Right renal pelvis (tissue), 4 donors: ENCODE results near the gene RASSF7. TPM values are rescaled to one million over a fixed set of nuclear protein-coding genes. Genes with fewer than 3 reads are reported as not detected.
"Not testable (repeated sequence)": the region's sequence is repeated elsewhere in the genome, so short reads cannot be mapped to it uniquely, and the experiment has no call there.

ENCODE experiments used
- DNase-seq, 4 donors: peaks; one replicate each; pipeline ENCODE4 v3.0.0-alpha.2; 2013; ENCODE audit warnings: low read depth in 4 of 4, low spot score in 3 of 4, missing footprints in 1 of 4
- polyA plus RNA-seq, 4 donors: library from polyadenylated mRNA; unstranded; fragments of 120-200 nt; gene quantifications; one replicate each; pipeline ENCODE4 v1.2.1, GENCODE V29; 2013; ENCODE audit not compliant: insufficient read length in 4 of 4

Gene RASSF7
- polyA plus RNA-seq, 4 donors: 42.7 to 68.7 (median 45.2) TPM

DNA sequence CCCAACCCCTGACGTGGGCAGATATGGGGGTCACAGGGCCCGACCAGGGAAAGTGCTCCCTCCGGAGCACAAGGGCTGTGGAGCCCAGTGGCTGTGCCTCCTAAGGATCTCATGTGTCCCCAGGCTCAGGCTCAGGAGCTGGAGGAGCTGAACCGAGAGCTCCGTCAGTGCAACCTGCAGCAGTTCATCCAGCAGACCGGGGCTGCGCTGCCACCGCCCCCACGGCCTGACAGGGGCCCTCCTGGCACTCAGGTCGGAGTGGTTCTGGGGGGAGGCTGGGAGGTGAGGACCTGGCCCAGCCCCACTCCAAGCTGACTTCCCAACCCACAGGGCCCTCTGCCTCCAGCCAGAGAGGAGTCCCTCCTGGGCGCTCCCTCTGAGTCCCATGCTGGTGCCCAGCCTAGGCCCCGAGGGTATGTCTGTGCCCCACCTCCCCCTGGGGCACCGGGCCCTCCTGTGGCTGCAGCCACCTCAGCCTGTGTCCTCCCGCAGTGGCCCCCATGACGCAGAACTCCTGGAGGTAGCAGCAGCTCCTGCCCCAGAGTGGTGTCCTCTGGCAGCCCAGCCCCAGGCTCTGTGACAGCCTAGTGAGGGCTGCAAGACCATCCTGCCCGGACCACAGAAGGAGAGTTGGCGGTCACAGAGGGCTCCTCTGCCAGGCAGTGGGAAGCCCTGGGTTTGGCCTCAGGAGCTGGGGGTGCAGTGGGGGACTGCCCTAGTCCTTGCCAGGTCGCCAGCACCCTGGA is 2.5 kb downstream of the RASSF7 start:
- DNase-seq: no peak

DNA sequence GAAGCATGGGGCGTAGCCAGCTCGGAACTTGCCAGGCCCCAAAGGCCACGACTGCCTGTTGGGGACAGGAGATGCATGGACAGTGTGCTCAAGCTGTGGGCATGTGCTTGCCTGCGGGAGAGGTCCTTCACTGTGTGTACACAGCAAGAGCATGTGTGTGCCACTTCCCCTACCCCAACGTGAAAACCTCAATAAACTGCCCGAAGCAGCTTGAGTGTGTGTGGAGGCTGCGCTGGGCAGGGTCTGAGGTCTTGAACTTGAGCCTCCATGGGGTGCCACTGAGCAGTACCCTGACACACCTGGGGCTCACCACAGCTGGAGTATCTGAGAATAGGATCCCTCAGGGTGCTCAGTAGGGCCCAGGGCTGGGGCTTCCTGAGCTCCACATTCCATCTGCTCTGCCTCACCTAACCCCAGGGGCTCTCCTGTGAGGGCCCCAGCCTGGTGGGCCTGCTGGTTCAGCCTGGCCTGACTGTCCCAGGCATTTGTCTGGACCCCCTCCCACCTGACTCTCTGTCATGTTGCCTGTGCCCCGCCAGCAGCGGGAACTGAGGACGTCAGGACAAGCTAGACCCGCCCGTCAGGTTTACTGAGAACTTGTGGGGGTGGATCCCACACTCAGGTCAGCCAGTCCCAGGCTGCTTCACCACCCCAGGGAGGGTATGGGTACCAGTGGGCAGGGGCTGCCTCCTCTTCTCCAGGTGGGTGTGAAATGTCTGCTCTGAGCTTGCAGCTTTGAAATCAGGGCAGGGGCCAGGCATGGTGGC is 3.2 kb downstream of the RASSF7 start:
- DNase-seq: no peak

DNA sequence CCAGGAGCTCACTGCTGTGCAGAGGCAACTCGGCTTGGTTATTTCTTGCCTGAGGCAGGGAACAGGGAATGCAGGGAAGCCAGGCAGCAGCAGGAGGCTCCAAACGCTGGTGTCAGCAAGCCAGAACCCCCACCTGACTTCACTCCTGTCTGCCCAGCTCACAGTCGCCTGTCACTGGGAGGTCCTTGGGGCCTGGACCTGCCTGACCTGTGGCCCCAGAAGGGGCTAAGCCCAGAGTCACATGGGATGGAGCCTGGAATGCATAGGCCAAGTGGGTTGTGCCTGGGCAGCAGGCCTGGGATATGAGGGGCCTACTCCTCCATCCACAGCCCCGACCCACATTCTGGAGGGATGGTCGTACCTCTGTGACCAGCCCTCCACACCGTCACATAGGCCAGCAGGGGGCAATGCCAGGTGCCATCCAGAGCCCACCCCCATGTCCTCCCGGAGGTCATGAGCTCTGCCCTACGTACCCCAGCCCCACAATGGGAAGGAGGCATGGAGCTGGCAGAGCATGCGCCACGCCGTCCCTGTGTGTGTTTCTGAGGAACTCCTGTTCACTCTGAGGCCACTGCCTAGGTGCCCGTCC is 5.2 kb downstream of the RASSF7 start:
- DNase-seq: no peak

DNA sequence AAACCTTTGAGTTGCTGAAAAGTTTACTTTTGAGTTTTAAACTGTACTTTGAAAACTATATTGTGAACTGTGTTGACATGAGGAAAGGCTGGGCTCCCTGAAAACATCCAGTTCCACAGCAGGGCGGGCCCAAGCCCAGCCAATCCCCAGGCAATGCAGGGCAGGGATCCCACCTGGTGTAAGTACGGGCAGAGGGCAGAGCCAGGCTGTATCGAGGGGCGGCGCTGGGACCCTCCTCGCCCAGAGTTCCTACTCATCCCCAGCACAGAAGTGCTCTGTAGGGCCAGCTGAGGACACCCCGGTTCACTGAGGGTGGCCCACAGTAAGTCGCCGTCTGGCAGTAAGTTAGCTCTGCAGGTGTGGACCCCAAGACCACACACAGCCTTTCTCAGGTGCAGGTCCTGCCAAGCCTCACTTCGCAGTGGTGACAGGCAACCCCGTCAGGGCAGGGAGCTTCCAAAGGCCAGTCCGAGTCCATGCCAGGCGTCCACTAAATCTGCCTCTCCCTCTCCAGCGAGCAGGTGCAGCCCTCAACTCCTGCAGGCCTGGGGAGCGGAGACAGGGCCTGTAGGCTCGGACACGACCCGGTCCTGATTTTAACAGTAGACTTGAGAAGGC is 6.3 kb downstream of the RASSF7 start:
- no peak for DNase-seq

DNA sequence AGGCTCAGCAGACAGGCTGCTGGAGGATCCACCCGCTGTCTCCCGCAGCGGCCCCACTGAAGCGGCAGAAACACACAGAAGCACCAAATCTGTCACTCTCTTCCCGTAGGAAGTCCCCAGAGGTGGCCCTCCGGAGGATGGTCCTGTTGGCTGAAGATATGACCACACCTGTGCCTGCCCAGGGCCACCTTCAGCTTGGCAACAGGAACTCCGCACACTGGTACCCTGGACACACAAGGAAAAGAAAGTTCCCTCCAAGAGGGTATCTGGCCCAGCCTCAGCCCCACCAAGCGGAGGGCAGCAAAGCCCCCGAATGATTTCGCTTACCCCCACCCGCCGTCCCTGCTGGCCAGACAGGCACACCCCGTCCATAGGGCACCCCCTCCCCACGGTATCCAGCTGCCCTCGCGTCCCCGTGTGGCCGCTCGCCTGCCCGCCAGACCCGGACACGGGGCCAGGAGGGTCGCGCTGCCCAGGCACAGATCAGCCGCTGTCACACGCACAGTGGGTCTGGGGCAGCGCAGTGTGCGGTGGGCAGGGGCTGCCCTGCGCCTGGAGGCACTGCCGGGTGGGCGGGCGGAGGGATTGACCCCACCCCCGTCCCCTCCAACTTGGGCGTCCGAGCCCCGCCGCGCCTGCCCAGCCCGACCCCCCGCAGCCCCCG is 7.0 kb downstream of the RASSF7 start:
- DNase-seq: no peak

DNA sequence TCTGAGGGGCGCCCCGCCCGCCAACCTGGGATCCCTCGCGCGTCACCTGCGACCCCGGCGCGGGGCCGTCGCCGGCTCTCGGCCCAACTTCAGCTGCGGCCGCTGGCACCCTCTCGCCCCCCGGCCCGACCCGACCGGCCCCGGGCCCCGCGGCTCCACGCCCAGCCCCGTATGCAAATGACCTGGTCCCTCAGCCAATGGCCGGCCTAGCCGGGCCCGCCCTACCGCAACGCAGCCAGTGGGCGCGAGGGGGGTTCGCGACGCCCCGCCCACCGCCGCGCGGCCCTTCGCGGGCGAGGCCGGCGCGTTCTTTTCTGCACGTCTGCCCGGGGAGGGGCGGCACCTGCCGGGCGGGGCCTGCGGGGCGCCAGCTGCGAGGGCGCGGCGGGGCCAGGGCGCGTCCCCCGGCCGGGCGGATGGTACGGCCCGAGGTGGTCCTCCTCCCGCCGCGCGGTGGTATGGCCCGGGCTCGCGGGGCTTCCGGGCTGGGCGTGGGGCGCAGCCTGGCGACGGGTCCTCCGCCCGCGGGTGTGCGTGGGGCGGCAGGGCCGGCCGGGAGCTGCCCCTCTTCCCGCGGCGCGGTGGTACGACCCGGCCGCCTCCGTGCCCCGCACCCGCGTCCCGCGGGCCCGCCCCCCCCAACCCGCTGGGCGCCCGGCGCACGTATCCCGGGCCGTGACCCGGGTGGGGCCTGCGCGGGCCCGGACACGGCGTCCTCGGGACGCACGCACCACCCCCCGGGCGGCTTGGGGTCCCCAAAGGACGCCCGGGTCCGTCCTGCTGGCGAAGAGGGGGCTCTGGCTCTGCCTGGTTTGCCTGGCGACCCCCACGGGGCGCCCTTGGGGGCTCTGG is 7.8 kb downstream of the RASSF7 start:
- peak; percentile 75 to 87 (median 76) for DNase-seq

DNA sequence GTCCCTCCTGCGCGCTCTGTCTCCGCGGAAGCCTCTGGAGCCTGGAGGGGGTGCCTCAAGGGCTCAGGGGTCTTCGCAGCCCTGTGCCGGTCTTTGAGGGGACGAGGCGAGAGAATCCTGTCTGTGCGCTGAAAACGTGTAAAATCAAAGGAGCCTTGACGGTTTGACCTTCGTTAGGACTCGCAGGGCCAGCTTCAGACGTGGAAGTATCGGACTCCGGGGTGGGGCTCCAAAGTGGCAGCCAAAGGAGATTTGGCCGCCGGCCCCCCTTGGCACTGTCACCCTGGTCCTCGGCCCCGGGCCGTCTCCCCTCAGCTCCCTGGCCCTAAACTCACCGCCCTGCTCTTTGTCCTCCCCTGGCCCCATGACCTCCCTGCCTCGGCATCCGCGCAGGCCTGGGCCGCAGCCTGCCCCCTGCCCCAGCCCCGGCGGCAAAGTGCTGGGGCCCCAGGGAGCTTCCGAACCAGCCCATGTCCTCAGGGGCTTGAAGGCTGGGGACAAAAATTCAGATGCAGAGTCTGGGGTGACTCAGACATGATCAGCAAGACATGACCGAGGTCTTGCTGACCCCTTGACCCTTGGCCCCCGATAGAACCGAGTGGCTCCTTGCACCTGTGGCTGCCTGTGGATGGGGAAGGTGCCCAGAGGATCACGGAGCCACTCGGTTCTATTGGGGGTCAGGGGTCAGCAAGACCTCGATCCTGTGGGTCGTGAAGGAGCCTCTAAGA is 8.6 kb downstream of the RASSF7 start:
- no peak for DNase-seq

DNA sequence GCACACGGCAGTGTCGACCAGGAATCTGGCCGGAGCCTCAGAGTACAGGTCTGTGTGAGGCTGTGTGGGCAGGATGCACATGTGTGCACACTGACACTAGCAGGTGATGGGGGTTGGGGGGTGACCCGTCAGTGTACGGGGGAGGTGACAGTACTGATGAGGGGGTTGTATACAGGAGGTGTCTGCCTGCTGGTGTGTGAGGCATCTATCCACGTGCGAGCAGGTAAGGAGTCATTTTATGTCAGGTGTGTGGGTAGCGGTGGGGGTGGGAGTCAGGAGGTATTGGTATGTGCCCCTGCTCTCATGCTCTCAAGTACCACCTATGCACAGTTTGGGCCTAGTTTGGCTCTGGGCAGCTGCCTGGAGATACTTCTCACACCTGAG is 11.0 kb downstream of the RASSF7 start:
- DNase-seq: no peak

DNA sequence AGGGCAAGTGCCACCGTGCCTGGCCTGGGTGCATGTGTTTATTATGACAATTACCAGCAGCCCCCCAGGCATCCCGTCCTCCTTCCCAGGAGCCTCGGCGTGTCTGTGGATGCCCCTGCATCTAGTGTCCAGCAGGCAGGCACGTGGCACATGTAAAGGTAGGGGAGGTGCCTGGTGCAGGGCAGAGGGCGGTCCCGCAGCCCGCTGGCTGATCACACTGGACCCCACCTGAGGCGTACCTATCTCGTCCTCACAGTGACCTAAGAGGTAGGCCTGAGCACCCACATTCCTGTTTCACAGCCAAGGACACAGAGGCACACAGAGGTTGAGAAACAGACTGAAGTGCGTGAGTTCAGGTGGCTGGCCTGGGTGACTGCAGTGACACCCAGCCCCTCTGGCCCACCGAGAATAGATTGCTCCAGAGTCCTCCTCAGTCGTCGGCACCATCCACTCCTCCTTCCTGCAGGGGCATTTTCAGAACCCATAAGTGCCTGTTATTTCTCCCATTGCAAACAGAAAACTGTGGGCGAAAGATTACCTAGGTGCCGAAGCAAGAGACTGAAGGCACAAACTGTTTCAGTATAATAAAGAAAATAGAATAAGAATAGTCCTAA is 12.5 kb downstream of the RASSF7 start:
- no peak for DNase-seq

DNA sequence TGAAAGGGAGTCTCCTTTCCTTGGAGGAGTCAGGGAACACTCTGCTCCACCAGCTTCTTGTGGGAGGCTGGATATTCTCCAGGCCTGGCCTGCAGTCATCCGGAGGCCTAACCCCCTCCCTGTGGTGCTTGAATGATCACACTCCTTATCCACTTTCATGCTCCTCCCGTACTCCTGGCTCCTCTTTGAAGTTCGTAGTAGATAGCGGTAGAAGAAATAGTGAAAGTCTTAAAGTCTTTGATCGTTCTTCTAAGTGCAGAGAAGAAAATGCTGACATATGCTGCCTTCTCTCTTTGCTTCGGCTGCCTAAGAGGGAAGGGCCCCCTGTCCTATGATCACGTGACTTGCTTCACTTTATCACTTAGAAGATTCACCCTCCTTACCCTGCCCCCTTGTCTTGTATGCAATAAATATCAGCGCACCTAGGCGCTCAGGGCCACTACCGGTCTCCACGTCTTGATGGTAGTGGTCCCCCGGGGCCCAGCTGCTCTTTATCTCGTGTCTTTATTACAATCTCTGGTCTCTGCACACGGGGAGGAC is 13.3 kb downstream of the RASSF7 start:
- DNase-seq: not testable (repeated sequence)

DNA sequence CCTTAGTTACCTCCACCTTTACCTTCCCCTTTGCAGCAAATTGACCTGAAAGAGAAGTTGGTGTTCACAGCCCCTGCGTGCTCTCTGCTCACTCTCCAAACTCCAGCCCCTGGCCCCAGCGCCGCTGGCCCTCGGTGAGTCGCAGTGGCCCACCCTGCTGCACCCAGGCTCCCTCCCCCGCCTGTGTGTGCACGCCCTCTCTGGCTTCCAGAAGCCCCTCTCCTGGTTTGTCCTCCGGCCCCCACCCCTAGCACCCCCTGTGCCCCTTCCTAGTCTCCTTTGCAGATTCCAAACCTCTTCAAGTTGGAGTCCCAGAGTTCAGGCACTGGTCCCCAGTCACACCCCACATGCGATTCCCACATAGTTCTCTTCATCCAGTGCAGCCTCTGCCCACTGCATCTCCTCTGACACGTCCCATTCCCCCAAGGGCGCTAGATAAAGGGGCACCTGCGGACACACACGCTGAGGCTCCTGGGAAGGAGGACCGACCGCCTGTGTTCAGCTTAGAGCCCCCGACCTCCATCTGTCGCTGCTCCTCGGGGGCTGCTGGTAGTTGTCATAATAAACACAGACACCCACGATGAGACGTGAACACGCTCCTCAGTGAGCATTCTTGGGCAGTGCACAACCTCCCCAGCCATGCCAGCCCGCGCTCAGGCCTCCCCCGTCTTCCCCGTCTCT is 14.0 kb downstream of the RASSF7 start:
- DNase-seq: no peak

DNA sequence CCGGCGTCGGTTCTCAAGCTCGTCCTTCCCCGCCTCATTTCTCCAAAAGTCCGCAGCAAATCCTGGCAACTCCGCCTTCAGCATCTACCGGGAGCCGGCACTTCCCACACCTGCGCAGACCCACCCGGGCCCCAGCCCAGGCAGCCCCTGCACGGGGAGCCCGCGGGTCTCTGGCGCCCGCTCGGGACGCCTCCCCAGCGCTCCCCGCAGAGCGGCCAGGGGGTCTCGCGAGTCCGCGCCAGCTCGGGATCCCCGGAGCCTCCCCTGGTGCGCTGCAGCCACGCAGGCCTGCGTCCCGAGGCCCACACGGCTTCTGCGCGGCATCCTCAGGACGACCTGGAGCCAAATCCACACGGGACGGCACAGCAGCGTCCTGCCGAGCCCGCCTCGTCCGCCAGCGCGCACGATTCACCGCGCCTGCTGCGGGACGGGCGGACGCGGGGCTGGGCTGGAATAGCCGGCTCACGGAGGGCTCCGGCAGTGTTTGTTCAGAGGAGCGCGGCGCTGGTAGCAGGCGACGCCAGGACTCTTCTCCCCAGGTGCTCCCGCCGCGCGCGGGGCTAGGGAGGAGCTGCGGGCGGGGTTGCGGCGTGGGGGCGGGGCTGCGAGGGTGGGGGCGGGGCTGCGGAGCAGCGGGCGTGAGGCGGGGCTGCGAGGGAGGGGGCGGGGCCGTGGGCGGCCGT is 14.7 kb downstream of the RASSF7 start:
- peak in 2 of 4 donors; percentile 49 to 65 for DNase-seq

DNA sequence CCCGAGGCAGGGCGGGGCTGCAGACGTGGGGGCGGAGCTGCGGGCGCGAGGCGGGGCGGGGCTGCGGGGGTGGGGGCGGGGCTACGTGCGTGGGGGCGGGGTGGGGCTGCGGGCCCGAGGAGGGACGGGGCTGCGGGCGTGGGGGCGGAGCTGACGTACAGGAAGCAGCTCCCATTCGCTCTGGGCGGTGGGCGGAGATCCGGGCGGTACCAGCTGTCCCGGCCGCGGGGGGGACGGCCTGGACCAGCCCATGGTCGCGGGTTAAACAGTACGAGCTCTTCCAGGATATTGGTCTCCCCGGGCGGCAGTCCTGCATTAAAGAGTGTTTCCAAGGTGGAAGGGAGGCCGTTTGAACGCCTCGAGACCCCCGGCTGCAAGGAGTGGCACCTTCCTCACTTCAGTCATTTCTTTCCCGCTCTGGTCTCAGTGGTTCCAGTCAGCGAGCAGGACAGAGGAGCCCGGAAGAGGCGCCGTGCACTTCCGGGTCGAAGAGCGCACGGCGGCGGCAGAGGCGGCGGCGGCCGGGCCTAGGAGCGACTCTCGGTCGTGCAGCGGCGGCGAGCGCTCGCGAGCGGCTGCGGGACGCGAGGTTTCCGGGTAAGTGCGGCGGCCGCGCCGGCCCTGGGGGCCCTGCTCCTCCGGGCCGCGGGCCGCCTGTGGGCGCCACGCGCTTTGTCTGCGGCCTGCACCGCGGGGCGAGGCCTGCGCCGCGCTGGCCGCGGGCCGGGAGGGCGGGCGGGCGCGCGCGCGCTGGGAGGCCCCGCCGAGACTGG is 15.4 kb downstream of the RASSF7 start, which contains the start of gene PHRF1:
Gene PHRF1 (plus strand): TSS at position 475 of the 773 bp plus-strand sequence. CDS start 5,043 bp downstream, outside the sequence.
- peak; percentile 83 to 89 (median 86) for DNase-seq

DNA sequence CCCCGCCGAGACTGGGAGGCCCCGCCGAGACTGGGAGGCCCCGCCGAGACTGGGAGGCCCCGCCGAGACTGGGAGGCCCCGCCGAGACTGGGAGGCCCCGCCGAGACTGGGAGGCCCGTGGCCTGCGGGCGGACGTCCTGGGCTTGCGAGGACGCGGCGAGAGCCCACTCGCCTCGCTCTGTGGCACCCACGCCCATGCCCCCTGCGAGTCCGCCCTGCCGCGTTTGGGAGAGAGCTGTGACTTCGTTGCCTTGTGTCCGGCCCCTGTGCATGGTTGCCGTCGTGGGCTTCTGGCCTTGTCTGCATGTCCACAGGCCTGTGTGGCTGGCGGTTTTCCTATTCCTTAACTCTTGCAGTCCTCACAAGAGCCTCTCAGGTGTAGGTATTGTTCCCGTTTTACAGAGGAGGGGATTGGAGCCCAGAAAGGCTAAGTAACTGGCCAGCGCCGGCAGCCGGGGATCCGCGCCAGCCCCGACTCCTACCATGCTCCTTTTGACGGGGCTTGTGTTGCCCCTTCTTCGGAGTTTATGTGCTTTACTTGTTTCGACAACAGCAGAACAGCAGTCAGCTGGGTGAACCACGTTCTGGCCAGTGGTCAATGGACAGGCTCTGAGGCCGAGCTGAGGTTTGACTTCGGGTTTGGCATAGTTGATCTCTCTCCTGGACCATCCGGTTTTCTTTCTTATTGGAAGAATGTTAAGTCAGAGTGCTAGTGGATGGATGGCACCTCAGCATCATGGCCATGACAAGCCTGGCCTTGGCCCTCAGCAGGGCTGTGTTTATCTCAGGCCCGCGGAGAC is 16.2 kb downstream of the RASSF7 start:
- no peak for DNase-seq

DNA sequence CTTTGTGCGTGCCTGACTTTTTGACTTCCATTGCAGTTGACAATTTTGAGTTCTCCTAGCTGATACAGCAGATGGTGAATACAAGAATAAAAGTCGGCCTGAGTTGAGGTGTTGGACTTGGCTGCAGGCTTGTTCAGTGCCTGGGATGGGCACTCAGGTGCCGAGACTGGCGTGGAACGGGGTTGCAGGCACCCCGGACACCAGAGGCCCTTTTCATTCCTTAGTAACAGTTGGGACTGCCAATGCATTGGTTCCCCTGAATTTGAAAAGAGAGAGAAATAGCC is 16.8 kb downstream of the RASSF7 start:
- DNase-seq: no peak
